GM19452 (cell line): ENCODE results near the gene HTR3E.
"Not testable (repeated sequence)": the region's sequence is repeated elsewhere in the genome, so short reads cannot be mapped to it uniquely, and the experiment has no call there.

Experiments used
- ATAC-seq: cut with Tn5 transposase; IDR thresholded peaks from one replicate; pipeline ENCODE4 v1.9.1; 2021; ENCODE audit not compliant: unreplicated experiment

Gene HTR3E

GRCh38 chr3:184099806-184100686 is 3.2 kb downstream of the HTR3E start:
- ATAC-seq: no peak

- ATAC-seq: no peak
Measured at GRCh38 chr3:184110316-184110725, 13.5 kb downstream of the HTR3E start.

DNA sequence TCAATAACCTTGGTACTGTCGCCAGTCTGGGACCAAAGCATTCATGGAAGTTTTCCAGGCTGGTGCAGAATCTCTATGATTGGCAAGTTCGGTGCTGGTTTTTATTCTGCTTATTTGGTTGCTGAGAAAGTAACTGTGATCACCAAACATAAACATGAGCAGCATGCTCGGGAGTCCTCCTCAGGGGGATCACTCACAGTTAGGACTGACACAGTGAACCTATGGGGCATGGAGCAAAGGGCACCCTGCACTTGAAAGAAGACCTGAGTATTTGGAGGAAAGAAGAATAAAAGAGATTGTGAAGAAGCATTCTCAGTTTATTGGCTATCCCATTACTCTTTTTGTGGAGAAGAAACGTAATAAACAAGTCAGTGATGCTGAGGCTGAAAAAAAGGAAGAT is 19.2 kb downstream of the HTR3E start:
- no peak for ATAC-seq

- no peak for ATAC-seq
Measured at GRCh38 chr3:184117636-184118035, 20.8 kb downstream of the HTR3E start.

DNA sequence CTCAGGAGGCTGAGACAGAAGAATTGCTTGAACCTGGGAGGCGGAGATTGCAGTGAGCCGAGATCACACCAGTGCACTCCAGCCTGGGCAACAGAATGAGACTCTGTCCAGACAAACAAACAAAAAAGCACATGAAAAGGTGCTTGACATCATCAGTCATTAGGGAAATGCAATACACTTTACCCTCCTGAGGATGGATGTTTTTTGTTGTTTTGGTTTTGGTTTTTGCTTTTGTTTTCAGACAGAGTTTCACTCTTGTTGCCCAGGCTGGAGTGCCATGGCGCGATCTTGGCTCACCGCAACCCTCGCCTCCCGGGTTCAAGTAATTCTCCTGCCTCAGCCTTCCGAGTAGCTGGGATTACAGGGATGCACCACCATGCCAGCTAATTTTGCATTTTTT is 24.2 kb downstream of the HTR3E start:
- ATAC-seq: not testable (repeated sequence)

DNA sequence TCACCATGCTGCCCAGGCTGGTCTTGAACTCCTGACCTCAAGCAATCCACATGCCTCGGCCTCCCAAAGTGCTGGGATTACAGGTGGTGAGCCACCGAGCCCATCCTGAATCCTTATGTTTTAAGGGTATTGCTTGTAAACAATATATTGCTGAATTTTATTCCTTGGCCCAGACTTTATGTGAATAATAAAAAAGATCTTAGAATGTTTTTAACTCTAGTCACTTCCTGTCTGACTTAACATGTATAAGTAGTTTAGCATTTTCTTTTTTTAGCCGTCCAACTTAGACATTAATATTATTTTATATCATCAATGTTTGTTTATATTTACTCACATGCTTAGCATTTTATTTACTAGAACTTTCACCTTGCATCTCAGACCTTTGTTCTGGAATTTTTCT is 29.1 kb downstream of the HTR3E start:
- no peak for ATAC-seq

- no peak for ATAC-seq
Measured at GRCh38 chr3:184129012-184129411, 32.1 kb downstream of the HTR3E start.

GRCh38 chr3:184132945-184133344 is 36.1 kb downstream of the HTR3E start:
- no peak for ATAC-seq

DNA sequence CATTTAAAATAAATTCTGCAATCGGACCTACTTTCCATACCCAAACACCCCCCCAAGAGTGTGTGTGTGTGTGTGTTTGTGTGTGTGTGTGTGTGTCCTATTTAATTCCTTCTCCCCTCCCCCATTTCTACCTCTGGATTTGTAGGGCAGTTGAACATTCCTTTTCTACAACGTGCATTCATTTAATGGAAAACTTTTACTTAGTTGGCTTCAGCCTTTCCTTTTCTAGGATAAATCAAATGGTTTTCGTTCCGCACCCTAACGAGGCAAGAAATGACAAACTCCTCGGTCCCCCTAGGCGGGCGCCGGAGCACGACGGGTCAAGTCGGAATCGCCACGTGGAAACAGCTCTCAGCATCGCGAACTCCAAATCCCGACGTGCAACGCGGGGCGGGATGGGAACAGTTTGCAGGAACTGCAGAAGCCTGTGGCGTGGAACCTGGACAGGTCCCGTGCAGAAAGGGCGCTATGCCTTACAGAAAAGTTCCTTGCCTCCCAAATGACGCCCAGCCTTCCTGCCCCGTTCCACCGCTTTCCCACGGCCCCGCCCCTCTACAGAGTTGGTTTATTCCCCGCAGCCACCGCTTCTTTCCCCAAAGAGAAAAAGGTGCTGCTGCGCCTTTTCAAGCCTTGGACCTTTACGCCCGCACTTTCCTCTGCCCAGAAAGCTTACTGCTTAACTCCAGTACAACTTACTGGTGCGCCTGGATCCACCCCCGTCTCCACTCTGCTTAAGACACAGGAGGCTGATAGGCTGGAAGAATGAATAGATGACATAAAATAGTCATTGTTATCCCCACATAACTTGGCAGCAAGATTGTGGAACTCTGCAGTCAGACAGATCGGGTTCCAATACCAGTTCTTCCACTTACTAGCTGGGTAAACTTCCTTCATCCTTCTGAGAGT is 37.2 kb downstream of the HTR3E start:
- peak; percentile 28 for ATAC-seq

DNA sequence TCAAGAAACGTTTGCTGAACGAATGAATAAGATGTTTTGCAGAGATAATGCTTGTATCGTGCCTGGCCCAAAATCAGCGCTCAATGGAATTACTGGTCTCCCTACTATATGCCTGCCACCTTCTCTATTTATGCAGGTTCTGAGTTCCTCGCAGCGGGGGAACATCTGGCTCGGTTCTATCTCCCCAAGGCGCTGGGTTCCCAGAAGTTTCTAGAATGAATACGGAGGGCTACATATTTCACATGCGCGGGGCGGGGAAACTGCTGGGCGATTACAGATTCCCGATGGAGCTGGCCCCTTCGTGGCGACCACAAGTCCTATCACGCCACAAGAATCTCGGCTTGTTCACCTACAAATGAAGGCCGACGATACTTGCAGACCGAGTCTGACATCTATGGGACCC is 37.9 kb downstream of the HTR3E start:
- ATAC-seq: peak; percentile 4

DNA sequence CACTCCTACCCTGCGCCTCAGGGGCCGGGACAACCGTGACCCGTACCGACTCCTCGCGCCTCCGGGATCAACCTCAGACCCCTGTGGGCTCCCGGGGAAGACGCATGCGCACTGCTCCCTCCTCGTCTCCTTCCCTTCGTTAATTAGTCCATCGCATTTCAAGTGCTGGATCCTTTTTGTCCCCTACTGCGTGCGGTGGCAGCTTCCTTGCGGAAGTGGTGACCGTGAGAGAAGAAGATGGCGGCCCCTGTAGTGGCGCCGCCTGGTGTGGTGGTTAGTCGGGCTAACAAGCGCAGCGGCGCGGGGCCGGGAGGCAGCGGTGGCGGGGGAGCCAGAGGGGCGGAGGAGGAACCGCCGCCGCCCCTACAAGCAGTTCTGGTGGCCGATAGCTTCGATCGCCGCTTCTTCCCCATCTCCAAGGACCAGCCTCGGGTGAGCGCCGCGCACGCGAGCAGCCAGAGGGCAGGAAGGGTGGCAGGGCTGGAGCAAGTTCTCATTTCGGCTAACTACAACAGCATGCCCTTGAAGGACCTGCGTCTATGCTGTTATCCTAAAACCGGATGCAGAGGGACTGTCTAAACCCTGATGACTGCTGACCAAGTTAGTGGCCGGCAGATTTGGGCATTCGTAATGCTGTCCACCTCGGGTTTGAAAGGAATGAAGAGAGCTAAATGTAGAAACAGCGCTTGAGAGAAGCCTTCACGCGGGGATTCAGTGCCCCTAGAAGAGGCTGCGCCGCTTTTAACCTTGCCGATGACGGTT is 38.5 kb downstream of the HTR3E start, which contains the start of gene EIF2B5:
Gene EIF2B5, plus strand, starts transcription at position 210 of the 762 bp plus-strand sequence. Its CDS starts 28 bp downstream, at position 238.
- peak; percentile 86 for ATAC-seq

- ATAC-seq: no peak
Measured at GRCh38 chr3:184135911-184136260, 39.0 kb downstream of the HTR3E start.

DNA sequence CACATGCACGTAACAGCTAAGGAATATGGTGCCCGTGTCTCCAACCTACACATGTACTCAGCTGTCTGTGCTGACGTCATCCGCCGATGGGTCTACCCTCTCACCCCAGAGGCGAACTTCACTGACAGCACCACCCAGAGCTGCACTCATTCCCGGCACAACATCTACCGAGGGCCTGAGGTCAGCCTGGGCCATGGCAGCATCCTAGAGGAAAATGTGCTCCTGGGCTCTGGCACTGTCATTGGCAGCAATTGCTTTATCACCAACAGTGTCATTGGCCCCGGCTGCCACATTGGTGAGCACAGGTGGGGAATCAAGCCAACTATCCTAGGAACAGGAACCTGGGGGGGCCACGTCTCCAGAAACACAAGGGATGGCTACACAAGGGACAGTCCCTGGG is 43.6 kb downstream of the HTR3E start:
- ATAC-seq: no peak

DNA sequence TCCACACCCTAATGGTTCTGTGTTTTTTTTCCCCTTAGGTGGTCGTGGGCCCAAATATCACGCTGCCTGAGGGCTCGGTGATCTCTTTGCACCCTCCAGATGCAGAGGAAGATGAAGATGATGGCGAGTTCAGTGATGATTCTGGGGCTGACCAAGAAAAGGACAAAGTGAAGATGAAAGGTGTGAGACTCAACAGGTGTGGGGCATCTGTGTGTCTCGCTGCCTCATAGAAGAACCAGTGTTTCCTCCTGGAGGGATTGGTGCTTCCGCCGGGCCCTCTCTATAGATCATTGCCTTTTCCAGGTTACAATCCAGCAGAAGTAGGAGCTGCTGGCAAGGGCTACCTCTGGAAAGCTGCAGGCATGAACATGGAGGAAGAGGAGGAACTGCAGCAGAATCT is 45.3 kb downstream of the HTR3E start:
- no peak for ATAC-seq

- no peak for ATAC-seq
Measured at GRCh38 chr3:184143327-184143726, 46.5 kb downstream of the HTR3E start.

DNA sequence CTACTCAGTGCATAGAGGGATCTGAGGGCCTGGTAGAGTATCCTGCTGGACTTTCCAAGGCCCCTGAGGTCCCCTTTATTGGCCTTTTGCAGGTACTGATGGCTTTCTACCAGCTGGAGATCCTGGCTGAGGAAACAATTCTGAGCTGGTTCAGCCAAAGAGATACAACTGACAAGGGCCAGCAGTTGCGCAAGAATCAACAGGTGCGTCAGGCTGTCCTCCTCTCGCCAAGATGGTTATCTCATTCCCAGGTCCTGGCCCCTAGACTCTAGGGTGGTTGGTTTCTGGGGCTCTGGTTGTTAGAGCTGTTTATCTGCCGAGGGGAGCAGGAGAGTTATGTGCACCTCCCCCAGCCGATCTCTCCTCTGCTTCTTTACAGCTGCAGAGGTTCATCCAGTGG is 47.6 kb downstream of the HTR3E start:
- ATAC-seq: no peak

DNA sequence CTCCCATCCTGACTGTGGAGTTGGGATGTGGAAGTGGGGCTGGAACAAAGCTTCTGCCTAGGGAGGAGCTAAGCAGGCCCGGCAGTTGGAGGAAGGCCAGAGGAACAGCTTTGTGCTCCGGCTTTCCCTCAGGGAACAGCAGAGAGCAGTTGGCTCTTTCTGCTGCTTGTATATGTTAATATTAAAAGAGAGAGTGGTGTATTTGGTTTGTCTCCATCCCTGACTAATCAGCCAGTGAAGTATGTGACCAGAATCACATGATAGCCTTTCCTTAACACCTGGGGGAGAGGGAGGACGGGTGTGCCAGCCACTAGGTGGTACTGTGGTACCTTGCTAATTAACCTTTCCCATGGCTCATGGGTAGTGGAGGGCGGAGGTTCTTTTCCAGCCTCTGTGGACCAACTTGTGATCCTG is 48.3 kb downstream of the HTR3E start:
- ATAC-seq: no peak

DNA sequence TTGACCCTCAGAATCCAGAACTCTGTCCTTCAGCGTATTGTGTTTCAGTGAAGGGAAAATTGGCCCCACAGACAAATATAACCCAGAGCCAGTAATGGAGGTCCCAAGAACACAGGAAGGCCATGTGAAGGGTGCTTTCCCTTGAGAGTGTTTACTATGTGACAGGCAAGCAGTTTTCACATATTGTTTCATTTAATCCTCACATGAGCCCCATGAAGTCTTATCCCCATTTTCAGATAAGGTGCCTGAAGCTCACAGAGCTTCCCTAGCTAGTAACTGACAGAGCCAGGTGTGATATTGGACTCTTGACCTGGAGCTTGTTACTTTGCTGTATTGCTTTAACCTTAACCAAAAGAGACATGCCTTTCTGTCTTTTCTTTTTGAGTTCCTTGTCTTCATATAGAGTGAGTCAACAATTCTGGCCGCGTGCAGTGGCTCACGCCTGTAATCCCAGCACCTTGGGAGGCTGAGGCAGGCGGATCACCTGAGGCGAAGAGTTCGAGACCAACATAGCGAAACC is 48.9 kb downstream of the HTR3E start:
- ATAC-seq: no peak

DNA sequence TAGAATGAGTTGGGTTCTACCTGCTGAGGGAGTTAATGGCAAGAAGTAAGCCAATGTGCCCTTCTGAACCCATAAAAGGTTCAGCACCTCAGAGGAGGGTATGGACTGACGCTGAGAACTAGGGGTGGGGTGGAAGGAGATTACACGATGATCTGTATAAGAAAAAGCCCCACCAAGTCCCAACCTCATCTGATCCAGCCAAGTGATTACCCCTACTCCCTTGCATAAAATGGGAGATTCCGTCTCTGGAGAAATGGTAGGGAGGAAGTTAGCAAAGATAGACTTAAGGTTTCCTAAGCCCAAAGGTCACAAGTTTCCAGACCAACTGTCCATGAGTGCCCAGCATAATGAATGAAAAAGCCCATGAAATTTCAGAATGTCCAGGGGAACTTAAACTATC is 51.2 kb downstream of the HTR3E start:
- no peak for ATAC-seq

DNA sequence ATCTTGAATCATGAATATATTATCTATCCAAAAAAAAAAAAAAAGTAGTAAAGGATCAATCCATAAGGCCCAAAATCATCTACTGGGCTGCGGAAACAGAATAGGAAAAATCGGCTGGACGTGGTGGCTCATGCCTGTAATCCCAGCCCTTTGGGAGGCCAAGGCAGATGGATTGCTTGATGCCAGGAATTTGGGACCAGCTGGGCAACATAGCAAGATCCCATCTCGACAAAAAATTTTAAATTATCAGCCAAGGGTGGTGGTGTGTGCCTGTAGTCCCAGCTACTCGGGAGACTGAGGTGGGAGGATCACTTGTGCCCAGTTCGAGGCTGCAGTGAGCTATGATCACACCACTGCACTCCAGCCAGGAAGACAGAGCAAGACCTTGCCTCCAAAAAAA is 52.3 kb downstream of the HTR3E start:
- no peak for ATAC-seq

DNA sequence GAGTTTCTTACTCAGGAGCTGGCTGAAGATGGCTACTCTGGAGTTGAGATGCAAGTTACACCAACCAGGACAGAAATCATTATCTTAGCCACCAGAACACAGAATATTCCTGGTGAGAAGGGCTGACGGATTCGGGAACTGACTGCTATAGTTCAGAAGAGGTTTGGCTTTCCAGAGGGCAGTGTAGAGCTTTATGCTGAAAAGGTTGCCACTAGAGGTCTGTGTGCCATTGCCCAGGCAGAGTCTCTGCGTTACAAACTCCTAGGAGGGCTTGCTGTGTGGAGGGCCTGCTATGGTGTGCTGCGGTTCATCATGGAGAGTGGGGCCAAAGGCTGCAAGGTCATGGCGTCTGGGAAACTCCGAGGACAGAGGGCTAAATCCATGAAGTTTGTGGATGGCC is 52.9 kb downstream of the HTR3E start:
- not testable (repeated sequence) for ATAC-seq
